Left lobe of liver (tissue), 2 donors: ENCODE measurements around the gene ACBD3. TPM values are rescaled to one million over a fixed set of nuclear protein-coding genes. Genes with fewer than 3 reads are reported as not detected.

Experiments
- ATAC-seq: fragments of 200-7000 bp; cut with Tn5 transposase; one replicate; pipeline ENCODE4 v1.9.1; 2020; ENCODE audit warnings: mild to moderate bottlenecking, moderate library complexity
- DNase-seq: peaks from one replicate; pipeline ENCODE4 v3.0.0-alpha.2; 2020; ENCODE audit warnings: low spot score
- total RNA-seq: library from RNA; stranded (reverse); gene quantifications from one replicate; pipeline ENCODE4 v1.2.1, GENCODE V29; 2021
- donor health status: DM: no; HTN: no; CAD: no; lungs with moderate emphysema.
- donor health status: DM: no; HTN: yes; CAD: no.

The ACBD3 gene
- total RNA-seq, 1 donor from 2014 or later, result 12.8 TPM

GRCh38 chr1:226116673-226117072, 69.9 kb downstream of the ACBD3 start:
- DNase-seq (no peak), ATAC-seq (no peak)

- ATAC-seq (no peak), DNase-seq (no peak)
Observed at GRCh38 chr1:226112626-226113025, 73.9 kb downstream of the ACBD3 start.

DNA sequence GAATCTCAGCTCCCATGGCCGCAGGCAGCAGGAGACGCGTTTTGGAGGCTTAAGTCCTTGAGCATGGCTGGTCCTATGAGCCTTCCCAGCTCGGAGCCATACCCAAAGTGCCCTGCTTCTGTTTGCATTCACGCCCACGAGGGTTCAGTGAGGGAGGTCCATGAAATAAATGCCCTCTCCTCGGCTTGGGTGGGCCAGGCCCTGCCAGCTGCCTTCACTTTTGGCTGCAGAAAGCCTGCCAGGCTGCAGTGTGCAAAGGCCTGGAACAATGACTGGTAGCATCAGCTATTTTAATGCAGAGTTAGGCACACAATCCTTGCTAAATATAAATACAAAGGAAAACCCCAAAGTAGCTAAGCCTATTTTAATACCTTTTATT, 74.7 kb downstream of the ACBD3 start:
- DNase-seq, result no peak
- ATAC-seq, result no peak

GRCh38 chr1:226111098-226111882, 75.3 kb downstream of the ACBD3 start:
- no peak for ATAC-seq
- DNase-seq, result no peak

DNA sequence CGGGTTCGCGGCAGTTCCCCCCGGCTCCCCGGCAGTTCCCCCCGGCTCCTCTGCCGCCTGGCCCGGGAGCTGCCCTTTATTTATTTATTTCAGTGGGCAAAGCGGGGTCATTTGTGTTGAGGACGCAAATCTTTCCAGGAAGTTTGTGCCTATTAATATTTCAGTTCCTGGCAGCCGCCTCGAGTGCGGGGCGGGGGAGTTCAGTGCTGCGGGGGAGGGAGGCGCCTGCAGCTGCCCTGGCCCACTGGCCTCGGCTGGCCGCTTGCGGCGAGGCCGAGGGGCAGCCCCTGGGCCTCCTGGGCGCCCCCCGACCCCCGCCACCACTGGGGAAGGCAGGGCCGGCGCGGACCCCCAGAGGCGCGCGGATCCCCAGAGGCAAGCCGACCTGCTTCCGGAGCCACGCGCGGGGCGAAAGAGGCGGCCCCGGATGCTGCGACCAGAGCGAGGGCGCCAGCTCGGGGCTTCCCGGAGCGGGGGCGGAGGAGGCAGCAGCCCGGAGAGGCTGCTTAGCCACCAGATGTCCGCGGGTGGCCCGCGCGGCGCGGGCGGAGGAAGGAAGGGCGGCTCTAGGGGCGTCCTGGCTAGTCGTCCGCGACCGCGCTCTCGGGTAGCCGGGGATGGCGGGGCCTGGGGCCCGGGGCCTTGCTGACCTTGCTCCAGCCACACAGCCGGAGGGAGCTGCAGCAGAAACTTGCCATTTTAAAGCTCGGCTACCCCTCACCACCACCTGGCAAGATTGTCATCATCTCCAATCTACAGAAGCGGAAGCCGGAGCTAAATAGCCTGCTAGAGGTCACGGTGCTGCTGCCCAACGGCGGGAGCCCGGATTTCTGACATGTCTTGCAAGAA, 76.1 kb downstream of the ACBD3 start:
- peak; percentile 72 for ATAC-seq
- peak; percentile 63 for DNase-seq

GRCh38 chr1:226109829-226110248, 76.7 kb downstream of the ACBD3 start:
- ATAC-seq (peak; percentile 91), DNase-seq (peak; percentile 88)

- ATAC-seq, result peak; percentile 43
- no peak for DNase-seq
Observed at GRCh38 chr1:226108935-226109828, 77.4 kb downstream of the ACBD3 start.

DNA sequence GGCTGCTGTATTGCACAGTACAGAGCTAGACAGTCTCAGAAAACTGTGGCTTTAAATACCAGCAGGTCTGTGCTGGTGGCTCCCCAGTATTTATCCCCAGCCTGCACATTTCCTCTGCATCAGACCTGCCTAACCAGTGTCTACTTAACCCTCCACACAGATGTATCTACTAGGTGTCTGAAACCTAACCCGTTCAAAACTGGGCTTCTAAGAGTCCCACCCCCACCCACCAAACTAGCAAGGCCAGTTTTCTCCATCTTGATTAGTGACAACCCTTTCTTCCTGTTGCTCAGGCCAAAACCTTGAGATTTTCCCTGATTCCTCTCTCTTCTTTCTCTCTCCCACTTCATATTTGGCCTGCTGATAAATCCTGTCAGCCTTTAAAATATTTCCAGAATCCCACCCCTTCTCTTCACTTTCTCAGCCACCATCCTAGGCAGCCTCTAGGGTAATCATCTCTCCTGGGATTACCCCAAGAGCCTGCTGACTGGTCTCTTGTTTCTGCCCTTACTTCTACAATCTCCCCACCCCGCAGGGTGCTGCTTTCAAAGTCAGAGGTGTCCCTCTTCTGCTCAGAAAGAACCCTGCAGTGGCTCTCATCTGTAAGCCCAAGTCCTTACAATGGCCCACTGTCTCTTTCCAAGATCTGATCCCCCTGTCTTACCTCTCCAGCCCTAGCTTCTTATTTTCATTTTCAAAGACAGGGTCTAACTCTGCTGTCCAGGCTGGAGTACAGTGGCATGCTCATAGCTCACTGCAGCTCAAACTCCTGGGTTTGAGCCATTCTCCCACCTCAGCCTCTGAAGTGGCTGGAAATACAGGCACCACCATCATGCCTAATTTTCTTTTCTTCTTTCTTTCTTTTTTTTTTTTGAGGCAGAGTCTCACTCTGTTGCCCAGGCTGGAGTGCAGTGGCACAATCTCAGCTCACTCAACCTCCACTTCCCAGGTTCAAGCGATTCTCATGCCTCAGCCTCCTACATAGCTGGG, 78.8 kb downstream of the ACBD3 start:
- no peak for ATAC-seq

GRCh38 chr1:226104671-226105121, 81.8 kb downstream of the ACBD3 start:
- DNase-seq (no peak), ATAC-seq (no peak)

More for the DNA sequence above, 78.8 kb downstream of the ACBD3 start:
- no peak for DNase-seq

GRCh38 chr1:226100436-226101391, 85.8 kb downstream of the ACBD3 start:
- peak; percentile 85 for ATAC-seq
- DNase-seq, result peak; percentile 61

- no peak for DNase-seq
- no peak for ATAC-seq
Observed at GRCh38 chr1:226098870-226099835, 87.4 kb downstream of the ACBD3 start.

DNA sequence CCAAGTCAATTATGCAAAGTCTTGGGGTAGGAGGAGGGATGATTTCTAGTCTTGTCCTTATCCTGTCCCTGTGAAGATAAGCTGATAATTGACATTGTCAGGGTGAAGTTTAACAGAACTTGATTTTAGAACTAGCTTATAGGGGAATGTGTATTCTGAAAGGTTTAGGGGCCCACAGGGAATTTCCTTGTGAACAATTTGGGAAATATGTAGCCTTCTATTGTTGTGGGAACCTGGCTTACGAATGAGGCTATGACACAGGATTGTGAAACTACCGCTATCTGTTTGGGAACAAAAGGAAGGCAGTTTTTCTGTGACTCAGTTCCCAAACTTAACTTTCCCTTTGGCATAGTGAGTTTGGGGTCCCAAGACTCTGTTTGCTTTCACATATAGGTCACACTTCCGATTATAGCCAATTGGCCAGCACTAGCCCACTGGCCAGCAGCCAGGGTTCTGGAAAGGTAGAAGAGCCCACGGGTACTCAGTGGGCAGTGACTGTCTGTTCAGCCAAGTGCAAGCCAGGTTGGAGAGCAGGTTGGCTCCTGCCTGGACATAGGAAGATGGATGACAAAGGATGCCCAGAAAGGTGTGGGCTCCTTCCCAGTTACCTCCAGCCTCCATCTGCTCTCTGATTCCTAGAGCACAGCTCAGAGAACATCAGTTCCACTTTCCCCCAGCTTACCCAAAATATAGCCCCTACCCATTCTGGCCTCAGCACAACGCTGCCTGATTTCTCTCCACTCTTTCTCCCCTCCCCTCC, 88.5 kb downstream of the ACBD3 start:
- ATAC-seq, result no peak

GRCh38 chr1:226095286-226095685, 91.3 kb downstream of the ACBD3 start:
- DNase-seq, result no peak
- no peak for ATAC-seq

More for the DNA sequence above, 88.5 kb downstream of the ACBD3 start:
- no peak for DNase-seq
